Endothelial cell of umbilical vein (primary cell): ENCODE measurements around the gene HOXC9. TPM values are rescaled to one million over a fixed set of nuclear protein-coding genes. Genes with fewer than 3 reads are reported as not detected.

ENCODE experiments used
- BruUV-seq: library from RNA; stranded (reverse); fragments of 400-500 nt; replicated peaks from 2 replicates; lab custom pipeline; 2021; lab: Mats Ljungman, UMichigan
- CTCF ChIA-PET: fragments of 300-600, 350-600 bp; sonication (Branson Sonifier 250); formaldehyde crosslinking; loops from one replicate; lab custom pipeline; 2021; ENCODE audit warnings: antibody characterized with exemption, inconsistent platforms; lab: Charles Lee
- POLR2A ChIA-PET: fragments of 300-600, 350-600 bp; sonication (Branson Sonifier 250); formaldehyde crosslinking; loops from one replicate; lab custom pipeline; 2021; ENCODE audit warnings: antibody characterized with exemption, inconsistent platforms; lab: Charles Lee
- DNase-seq: peaks from one replicate; pipeline ENCODE4 v3.0.0-alpha.2; 2011; ENCODE audit warnings: low read depth, low spot score
- FAIRE-seq: peaks from 2 replicates; lab custom pipeline; 2011; peaks lifted over from hg19 to GRCh38; lab: Jason Lieb, UNC
- H2AFZ ChIP-seq: 2 replicates; pipeline ENCODE4 v1.6.0; 2012; ENCODE audit warnings: low read depth, low read length, control low read depth, inconsistent platforms
- H3K27ac ChIP-seq: 2 replicates; pipeline ENCODE4 v1.5.1; 2011; ENCODE audit warnings: low read depth, mild to moderate bottlenecking, control low read depth, low read length, moderate library complexity; ENCODE audit not compliant: insufficient read depth
- H3K27me3 ChIP-seq, 2 experiments: 2 replicates each; pipeline versions ENCODE4 v1.6.0 to v1.6.1; 2011; ENCODE audit warnings: low read length in 2 of 2, mixed read lengths in 1 of 2; ENCODE audit not compliant: control insufficient read depth in 2 of 2, insufficient read depth in 2 of 2
- H3K36me3 ChIP-seq, 2 experiments: 2 replicates in 1 of 2; 3 replicates in 1 of 2; pipeline ENCODE4 v1.5.1; 2011; ENCODE audit warnings: low read length in 2 of 2, mild to moderate bottlenecking in 1 of 2, moderate library complexity in 1 of 2; ENCODE audit not compliant: control insufficient read depth in 2 of 2, insufficient read depth in 2 of 2; ENCODE audit errors: extremely low read depth in 1 of 2
- H3K4me1 ChIP-seq: 3 replicates; pipeline ENCODE4 v1.5.1; 2011; ENCODE audit warnings: mild to moderate bottlenecking, low read length; ENCODE audit not compliant: control insufficient read depth, insufficient read depth; ENCODE audit errors: extremely low read depth
- H3K4me2 ChIP-seq: 2 replicates; pipeline ENCODE4 v1.6.1; 2011; ENCODE audit warnings: low read length, control low read depth, mixed read lengths; ENCODE audit not compliant: insufficient read depth
- H3K4me3 ChIP-seq, 3 experiments: fragments of 200-600 bp in 1 of 3; sonication (generic), shearing (Covaris generic) in 1 of 3; replicated peaks in 1 of 3; 2 replicates each; pipeline ENCODE4 v1.5.1; 2011 to 2016; ENCODE audit warnings: control low read depth in 3 of 3, low read length in 3 of 3, mild to moderate bottlenecking in 2 of 3, inconsistent platforms in 1 of 3, low read depth in 1 of 3, moderate library complexity in 1 of 3; ENCODE audit not compliant: insufficient read depth in 1 of 3
- H3K79me2 ChIP-seq: 2 replicates; pipeline ENCODE4 v1.6.0; 2012; ENCODE audit warnings: low read length, inconsistent platforms; ENCODE audit not compliant: control insufficient read depth, insufficient read depth
- H3K9ac ChIP-seq: replicated peaks from 2 replicates; pipeline ENCODE3; 2011; ENCODE audit warnings: low read length, control low read depth; ENCODE audit not compliant: insufficient read depth; ENCODE audit errors: extremely low read depth
- H3K9me1 ChIP-seq: replicated peaks from 3 replicates; pipeline ENCODE4 v1.6.0; 2011; ENCODE audit warnings: mild to moderate bottlenecking, low read length; ENCODE audit not compliant: control insufficient read depth, insufficient read depth; ENCODE audit errors: extremely low read depth
- H3K9me3 ChIP-seq: replicated peaks from 2 replicates; pipeline ENCODE4 v1.5.1; 2012; ENCODE audit warnings: low read length, inconsistent platforms; ENCODE audit not compliant: control insufficient read depth, insufficient read depth
- H4K20me1 ChIP-seq: replicated peaks from 2 replicates; pipeline ENCODE3; 2011; ENCODE audit warnings: mild to moderate bottlenecking, low read length; ENCODE audit not compliant: control insufficient read depth, insufficient read depth; ENCODE audit errors: extremely low read depth
- EZH2 ChIP-seq: IDR thresholded peaks from 2 replicates; pipeline ENCODE4 v1.6.1; 2012; ENCODE audit warnings: borderline replicate concordance, low read depth, mild to moderate bottlenecking, moderate library complexity, low read length, inconsistent platforms; ENCODE audit not compliant: severe bottlenecking
- FOS ChIP-seq: IDR thresholded peaks from 2 replicates; pipeline ENCODE4 v1.6.1; 2011; ENCODE audit warnings: mild to moderate bottlenecking, low read length, moderate library complexity, borderline replicate concordance; ENCODE audit not compliant: insufficient read depth
- GATA2 ChIP-seq: IDR thresholded peaks from 2 replicates; pipeline ENCODE4 v1.7.0; 2011; ENCODE audit warnings: low read depth, mild to moderate bottlenecking, moderate library complexity, mixed read lengths, low read length; ENCODE audit not compliant: insufficient read length, insufficient read depth
- JUN ChIP-seq: IDR thresholded peaks from 2 replicates; pipeline ENCODE4 v1.6.1; 2011; ENCODE audit warnings: borderline replicate concordance, low read depth; ENCODE audit not compliant: insufficient read length, insufficient read depth
- MYC ChIP-seq: IDR thresholded peaks from one replicate; pipeline ENCODE4 v1.6.1; 2011; ENCODE audit warnings: mild to moderate bottlenecking, low read depth, low read length
- POLR2A ChIP-seq: IDR thresholded peaks from 2 replicates; pipeline ENCODE4 v1.6.1; 2012; ENCODE audit warnings: low read depth, mild to moderate bottlenecking, control low read depth, low read length
- POLR2AphosphoS5 ChIP-seq: IDR thresholded peaks from 2 replicates; pipeline ENCODE4 v1.6.1; 2012; ENCODE audit warnings: low read depth, mild to moderate bottlenecking, control low read depth, low read length, moderate library complexity; ENCODE audit not compliant: insufficient read depth
- dilution Hi-C: fragments of 300-500 bp; cut with MboI; formaldehyde crosslinking; loops from one replicate; pipeline ENCODE4 v1.15.0; 2019; ENCODE audit warnings: low sequenced_read_pairs; ENCODE audit not compliant: extremely low pct_ligation_motif_present
- intact Hi-C: fragments of 100-400 bp; cut with micrococcal nuclease; formaldehyde crosslinking; loops from one replicate; pipeline ENCODE4 v1.10.0; 2022
- polyA plus RNA-seq, 4 experiments: library from polyadenylated mRNA; depleted of rRNA in 3 of 4; stranded (reverse) in 3 of 4; unstranded in 1 of 4; fragments of >200 nt; gene quantifications; 2 replicates each; pipeline versions ENCODE4 v1.2.1 to v1.2.3, GENCODE V29; 2011 to 2012; ENCODE audit warnings: missing spikeins in 1 of 4
- total RNA-seq: library from RNA; stranded (reverse); gene quantifications from 2 replicates; pipeline ENCODE4 v1.2.3, GENCODE V29; 2021
- TF ChIP-seq, protein P1 (sequence below), 2 donors: IDR thresholded peaks; 1 replicate in 1 of 2; 2 replicates in 1 of 2; pipeline ENCODE4 v1.5.1; 2011; ENCODE audit warnings: low read length in 2 of 2, mild to moderate bottlenecking in 2 of 2, moderate library complexity in 2 of 2, control low read depth in 1 of 2, inconsistent platforms in 1 of 2, low read depth in 1 of 2; ENCODE audit not compliant: insufficient read depth in 1 of 2; ENCODE audit errors: extremely low read depth in 1 of 2
- TF ChIP-seq, protein P2 (sequence below): IDR thresholded peaks from 2 replicates; pipeline ENCODE4 v1.6.1; 2011; ENCODE audit not compliant: insufficient read depth, insufficient read length

The HOXC9 gene
- total and polyA plus RNA-seq, 2 donors (not counting 3 experiments of a cell fraction or from before 2014, with no cell fraction given) = 0.40 to 0.58 TPM

DNA sequence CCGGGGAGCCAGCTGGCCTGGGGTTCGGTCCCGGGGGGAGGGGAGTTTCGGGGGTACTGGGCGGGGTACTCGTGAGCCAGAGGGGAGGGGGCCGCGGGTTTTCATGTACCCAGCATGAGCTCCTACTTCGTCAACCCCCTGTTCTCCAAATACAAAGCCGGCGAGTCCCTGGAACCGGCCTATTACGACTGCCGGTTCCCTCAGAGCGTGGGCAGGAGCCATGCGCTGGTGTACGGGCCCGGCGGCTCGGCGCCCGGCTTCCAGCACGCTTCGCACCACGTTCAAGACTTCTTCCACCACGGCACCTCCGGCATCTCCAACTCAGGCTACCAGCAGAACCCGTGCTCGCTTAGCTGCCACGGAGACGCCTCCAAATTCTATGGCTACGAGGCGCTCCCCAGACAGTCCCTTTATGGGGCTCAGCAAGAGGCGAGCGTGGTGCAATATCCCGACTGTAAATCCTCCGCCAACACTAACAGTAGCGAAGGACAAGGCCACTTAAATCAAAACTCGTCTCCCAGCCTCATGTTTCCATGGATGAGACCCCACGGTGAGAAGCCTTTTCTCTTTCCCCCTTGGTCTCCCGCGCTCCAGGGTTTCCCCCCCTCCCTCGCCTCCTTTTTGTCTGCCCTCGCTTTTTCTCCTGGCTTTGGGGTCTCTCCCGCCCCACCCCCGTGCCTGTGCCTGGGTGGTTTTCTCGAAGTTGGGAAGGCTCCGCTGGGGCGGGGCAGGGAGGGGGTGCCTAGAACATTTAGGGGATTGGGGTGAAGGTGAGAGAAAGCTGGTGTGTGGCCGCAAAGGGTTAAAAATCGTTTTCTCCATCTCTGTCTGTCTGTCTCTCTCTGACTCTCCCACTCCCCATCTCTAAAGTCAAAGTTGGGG lies 9.5 kb downstream of the HOXC9 start:
- no TSS peak for BruUV-seq
- Histone ChIP-seq H3K9ac (no peak overlapping the region), H3K79me2 (no peaks in the 10 kb centered on the region), H3K36me3 (no peaks in the 10 kb centered on the region), H3K4me2 (no peak overlapping the region), H3K27ac (no peak overlapping the region), H4K20me1 (no peaks in the 10 kb centered on the region), H2AFZ (no peak overlapping the region), H3K27me3 (peaks cover 82 to 90% of the 10 kb centered on the region in 2 experiments), H3K4me1 (no peaks in the 10 kb centered on the region), H3K9me1 (no peaks in the 10 kb centered on the region), H3K4me3 (no peak overlapping the region), H3K9me3 (no peaks in the 10 kb centered on the region)
- intact Hi-C loops (loop anchor here (10.0 kb wide), 1 partner anchor 355 kb away; the partner anchor contains the start of gene GPR84), dilution Hi-C loops (no loop called here)
- DNase-seq (no peak), FAIRE-seq (no peak)
- POLR2A ChIA-PET = interaction anchor here (0.7 kb wide), 1 partner anchor 191 kb away, joined by 3 read pairs; no protein-coding TSS in a partner anchor
- peak; percentile 99 for TF ChIP-seq EZH2
- no peak for TF ChIP-seq FOS
- CTCF ChIA-PET = interaction anchor here (0.7 to 17.0 kb wide), 8 partner anchors 9 to 207 kb away, joined by 3 to 616 read pairs (median 4); partner anchors contain the start of genes HOXC10, HOXC9 and SMUG1

DNA sequence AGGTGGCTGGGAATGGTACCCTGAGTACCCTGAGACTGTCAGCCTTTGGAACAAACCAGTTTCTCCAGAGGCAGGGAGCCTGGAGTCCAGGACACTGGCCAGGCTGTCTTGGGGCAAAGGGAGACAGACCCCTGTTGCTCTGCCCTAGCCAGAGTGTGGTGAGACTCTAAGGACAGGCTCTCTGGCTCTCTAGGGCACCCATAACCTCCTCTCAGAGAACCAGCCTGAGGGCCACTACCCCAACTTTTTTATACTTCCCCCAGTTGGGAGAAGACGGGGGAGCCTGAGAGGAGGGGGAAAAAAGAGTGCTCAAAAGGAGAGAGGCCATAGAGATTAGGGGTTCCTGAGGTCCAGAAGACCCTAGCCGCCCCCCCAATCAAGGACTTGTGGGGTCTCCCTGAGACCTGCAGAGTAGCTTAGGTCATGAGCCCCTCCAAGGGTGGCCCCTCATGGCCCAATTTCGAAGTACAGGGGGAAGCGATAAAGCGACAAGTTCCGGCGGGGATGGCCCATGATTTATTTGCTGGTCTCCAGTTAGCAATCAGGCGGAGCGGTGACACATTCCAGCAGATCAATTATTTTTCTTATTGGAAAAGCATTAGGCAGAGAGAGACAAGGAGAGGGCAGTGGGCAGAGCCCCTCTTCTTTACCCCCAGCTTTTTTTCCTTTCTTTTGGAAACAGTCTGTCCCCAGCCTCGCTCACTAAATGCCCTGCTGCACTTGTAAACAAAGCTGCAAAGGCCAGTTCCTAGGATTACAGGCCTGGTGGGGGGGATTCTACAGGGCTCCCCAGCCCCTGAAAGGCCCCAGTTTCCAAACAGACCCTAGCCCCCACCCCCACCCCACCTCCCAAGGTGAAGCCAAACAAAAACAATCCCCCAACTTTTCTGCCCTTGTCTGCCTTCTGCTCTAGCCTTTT lies 10.4 kb downstream of the HOXC9 start:
- H3K27ac ChIP-seq = no peak overlapping the region
- H3K36me3 ChIP-seq = no peaks in the 10 kb centered on the region
- H3K4me3 ChIP-seq = no peak overlapping the region
- no TSS peak for BruUV-seq
- H3K9me1 ChIP-seq = no peaks in the 10 kb centered on the region
- no peak overlapping the region for H2AFZ ChIP-seq
- dilution Hi-C loops = no loop called here
- FAIRE-seq (no peak), DNase-seq (no peak)
- H3K9ac ChIP-seq = no peak overlapping the region
- no peaks in the 10 kb centered on the region for H3K79me2 ChIP-seq
- H4K20me1 ChIP-seq = no peaks in the 10 kb centered on the region
- TF ChIP-seq POLR2AphosphoS5 (no peak), MYC (no peak), EZH2 (no peak), JUN (no peak), GATA2 (no peak), POLR2A (no peak), FOS (no peak)
- TF ChIP-seq, protein P1, sequence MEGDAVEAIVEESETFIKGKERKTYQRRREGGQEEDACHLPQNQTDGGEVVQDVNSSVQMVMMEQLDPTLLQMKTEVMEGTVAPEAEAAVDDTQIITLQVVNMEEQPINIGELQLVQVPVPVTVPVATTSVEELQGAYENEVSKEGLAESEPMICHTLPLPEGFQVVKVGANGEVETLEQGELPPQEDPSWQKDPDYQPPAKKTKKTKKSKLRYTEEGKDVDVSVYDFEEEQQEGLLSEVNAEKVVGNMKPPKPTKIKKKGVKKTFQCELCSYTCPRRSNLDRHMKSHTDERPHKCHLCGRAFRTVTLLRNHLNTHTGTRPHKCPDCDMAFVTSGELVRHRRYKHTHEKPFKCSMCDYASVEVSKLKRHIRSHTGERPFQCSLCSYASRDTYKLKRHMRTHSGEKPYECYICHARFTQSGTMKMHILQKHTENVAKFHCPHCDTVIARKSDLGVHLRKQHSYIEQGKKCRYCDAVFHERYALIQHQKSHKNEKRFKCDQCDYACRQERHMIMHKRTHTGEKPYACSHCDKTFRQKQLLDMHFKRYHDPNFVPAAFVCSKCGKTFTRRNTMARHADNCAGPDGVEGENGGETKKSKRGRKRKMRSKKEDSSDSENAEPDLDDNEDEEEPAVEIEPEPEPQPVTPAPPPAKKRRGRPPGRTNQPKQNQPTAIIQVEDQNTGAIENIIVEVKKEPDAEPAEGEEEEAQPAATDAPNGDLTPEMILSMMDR (IDR thresholded peaks at IDR 0.05; ENCODE audit: extremely low read depth in 1 of 2, insufficient read depth in 1 of 2, low read depth in 1 of 2, low read length in 2 of 2) = no peak
- TF ChIP-seq, protein P2, sequence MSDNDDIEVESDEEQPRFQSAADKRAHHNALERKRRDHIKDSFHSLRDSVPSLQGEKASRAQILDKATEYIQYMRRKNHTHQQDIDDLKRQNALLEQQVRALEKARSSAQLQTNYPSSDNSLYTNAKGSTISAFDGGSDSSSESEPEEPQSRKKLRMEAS = no peak
- ChIA-PET CTCF (interaction anchor here (17.0 kb wide), 1 partner anchor 186 kb away, joined by 616 read pairs; the partner anchor contains the start of gene SMUG1), POLR2A (no interaction called here)
- H3K27me3 ChIP-seq = peaks cover 82 to 90% of the 10 kb centered on the region in 2 experiments
- H3K4me1 ChIP-seq = no peaks in the 10 kb centered on the region
- H3K9me3 ChIP-seq = no peaks in the 10 kb centered on the region
- no peak overlapping the region for H3K4me2 ChIP-seq
- intact Hi-C loops = no loop called here
